ENCODE measurements around the gene FRMD4A.

GRCh38 chr10:14181567-14181936 lies 149.2 kb downstream of the FRMD4A start:
- TF ChIP-seq CTCF (IDR thresholded peaks at IDR 0.05) (no peak), POLR2A (IDR thresholded peaks at IDR 0.05) (no peak)

Data from heart left ventricle (tissue), 13 donors.